Kidney epithelial cell (primary cell): Measurements from ENCODE around the gene RMND1. TPM values are rescaled to one million over a fixed set of nuclear protein-coding genes. Genes with fewer than 3 reads are reported as not detected.

ENCODE experiments used
- DNase-seq: peaks from one replicate; pipeline ENCODE4 v3.0.0-alpha.2; 2010; ENCODE audit warnings: low read depth
- H3K27me3 ChIP-seq: 2 replicates; pipeline ENCODE4 v1.6.0; 2011; ENCODE audit warnings: low read length; ENCODE audit not compliant: control insufficient read depth, insufficient read depth
- H3K36me3 ChIP-seq: 2 replicates; pipeline ENCODE4 v1.5.1; 2011; ENCODE audit warnings: low read length; ENCODE audit not compliant: control insufficient read depth, insufficient read depth
- H3K4me3 ChIP-seq: 2 replicates; pipeline ENCODE4 v1.5.1; 2011; ENCODE audit warnings: low read depth, mild to moderate bottlenecking, control low read depth, low read length
- total RNA-seq: library from RNA; depleted of rRNA; stranded (reverse); fragments of >200 nt; gene quantifications from 2 replicates; pipeline ENCODE4 v1.2.3, GENCODE V29; 2015
- TF ChIP-seq, protein P1 (sequence below): IDR thresholded peaks from 2 replicates; pipeline ENCODE4 v1.5.1; 2011; ENCODE audit warnings: mild to moderate bottlenecking, moderate library complexity, low read length, control low read depth, inconsistent platforms; ENCODE audit not compliant: insufficient read depth, poor library complexity, severe bottlenecking

The RMND1 gene
- total RNA-seq, 1 donor from 2014 or later = 59.8 TPM

DNA sequence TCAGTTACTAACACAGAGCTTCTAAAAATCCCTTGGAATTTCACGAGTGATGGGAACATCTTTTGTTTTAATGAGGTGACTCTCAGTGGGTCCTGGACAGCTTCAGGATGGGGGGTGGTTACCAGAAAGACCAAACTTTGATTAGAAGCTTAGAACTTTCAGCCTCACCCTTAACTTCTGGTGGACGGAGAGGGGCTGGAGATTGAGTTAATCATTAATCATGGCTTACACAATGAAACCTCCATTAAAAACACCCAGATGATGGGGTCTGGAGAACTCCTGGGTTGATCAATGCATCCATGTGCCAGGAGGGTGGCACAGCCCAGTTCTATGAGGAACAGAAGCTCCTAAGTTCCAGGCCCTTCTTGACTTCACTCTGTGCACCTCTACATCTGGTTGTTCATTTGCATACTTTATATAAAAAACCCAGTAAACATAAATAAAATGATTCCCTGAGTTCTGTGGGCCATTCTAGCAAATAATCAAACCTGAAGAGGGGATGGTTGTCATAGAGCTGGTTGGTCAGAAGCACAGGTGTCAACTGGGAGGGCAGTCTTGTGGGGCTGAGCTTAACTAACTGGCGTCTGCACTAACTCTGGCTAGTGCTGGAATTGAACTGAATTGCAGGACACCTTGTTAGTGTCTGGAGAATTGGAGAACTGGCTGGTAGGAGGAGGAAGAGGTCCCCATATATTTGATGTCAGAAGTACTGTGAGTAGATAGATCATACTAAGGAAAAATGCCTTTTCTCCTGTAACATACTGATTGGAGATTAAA, 10.3 kb downstream of the RMND1 start:
- no peak for DNase-seq
- no peaks in the 10 kb centered on the region for H3K36me3 ChIP-seq
- H3K27me3 ChIP-seq = no peaks in the 10 kb centered on the region
- no peak overlapping the region for H3K4me3 ChIP-seq
- TF ChIP-seq, protein P1, sequence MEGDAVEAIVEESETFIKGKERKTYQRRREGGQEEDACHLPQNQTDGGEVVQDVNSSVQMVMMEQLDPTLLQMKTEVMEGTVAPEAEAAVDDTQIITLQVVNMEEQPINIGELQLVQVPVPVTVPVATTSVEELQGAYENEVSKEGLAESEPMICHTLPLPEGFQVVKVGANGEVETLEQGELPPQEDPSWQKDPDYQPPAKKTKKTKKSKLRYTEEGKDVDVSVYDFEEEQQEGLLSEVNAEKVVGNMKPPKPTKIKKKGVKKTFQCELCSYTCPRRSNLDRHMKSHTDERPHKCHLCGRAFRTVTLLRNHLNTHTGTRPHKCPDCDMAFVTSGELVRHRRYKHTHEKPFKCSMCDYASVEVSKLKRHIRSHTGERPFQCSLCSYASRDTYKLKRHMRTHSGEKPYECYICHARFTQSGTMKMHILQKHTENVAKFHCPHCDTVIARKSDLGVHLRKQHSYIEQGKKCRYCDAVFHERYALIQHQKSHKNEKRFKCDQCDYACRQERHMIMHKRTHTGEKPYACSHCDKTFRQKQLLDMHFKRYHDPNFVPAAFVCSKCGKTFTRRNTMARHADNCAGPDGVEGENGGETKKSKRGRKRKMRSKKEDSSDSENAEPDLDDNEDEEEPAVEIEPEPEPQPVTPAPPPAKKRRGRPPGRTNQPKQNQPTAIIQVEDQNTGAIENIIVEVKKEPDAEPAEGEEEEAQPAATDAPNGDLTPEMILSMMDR = no peak

DNA sequence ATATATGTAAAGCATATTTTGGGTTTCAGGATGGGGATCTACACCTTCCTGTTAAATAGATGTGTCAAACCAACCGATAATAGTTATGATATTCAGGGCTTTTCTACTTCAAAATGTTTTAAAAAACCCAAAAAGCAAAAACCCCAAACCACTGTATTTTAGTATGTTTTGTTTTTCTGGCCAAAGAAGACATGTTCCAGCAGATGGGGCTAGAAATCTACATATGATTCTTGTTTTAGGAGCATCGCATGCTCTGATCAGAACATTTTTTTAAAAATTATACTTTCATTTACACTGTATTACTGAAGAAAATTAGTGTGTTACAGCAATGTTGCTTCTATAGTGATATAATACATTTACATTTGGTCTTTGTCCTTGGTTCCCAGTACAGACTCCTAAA, 11.0 kb downstream of the RMND1 start:
- Histone ChIP-seq H3K27me3 (no peaks in the 10 kb centered on the region), H3K36me3 (no peaks in the 10 kb centered on the region), H3K4me3 (no peak overlapping the region)
- DNase-seq = no peak
- TF ChIP-seq, protein P1 = peak; percentile 31

- TF ChIP-seq, protein P1 = no peak
- H3K4me3 ChIP-seq = no peak overlapping the region
- no peaks in the 10 kb centered on the region for H3K27me3 ChIP-seq
- H3K36me3 ChIP-seq = no peaks in the 10 kb centered on the region
- DNase-seq = no peak
Measured at GRCh38 chr6:151440498-151440897, 11.4 kb downstream of the RMND1 start.

GRCh38 chr6:151437401-151437800, 14.5 kb downstream of the RMND1 start:
- Histone ChIP-seq H3K4me3 (no peak overlapping the region), H3K36me3 (no peaks in the 10 kb centered on the region), H3K27me3 (no peaks in the 10 kb centered on the region)
- TF ChIP-seq, protein P1 = no peak
- DNase-seq = no peak

DNA sequence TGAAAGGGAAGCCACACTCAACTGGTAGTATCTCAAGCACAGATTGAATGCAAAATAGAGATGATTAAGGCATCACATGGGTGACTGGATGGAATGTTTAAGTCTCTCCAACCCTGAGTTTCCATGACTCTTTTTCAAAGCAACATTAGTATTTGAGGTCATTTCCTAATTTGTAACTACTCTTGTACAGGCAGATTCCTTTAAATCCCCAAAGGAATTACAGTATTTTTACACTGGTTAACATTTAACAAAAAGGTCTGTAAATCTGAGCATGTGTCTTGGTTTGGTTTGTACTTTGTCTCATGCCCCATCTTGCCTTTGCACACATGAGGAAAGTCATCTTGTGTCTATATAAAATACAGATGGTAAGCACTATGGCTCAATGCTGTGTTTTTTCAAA, 15.1 kb downstream of the RMND1 start:
- TF ChIP-seq, protein P1 = no peak
- H3K27me3 ChIP-seq = no peaks in the 10 kb centered on the region
- H3K36me3 ChIP-seq = no peaks in the 10 kb centered on the region
- no peak overlapping the region for H3K4me3 ChIP-seq
- peak; percentile 89 for DNase-seq

DNA sequence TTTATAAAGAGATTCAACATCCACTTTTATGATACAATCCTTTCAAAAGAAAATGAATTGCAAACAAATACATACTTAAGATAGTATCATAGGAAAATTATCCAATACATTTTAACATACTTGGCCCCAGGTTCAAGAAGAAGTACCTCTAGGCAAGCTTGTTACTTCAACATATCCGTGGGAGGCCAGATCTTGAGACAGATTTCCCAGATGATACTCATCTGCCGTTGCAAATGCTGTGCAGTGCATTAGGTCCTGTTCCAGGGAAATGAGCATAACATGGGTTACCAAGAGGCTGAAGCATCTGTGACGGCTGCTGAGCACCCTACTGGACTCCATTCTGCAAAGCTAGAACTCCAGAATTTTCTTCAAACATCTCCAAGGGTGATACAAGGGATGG, 15.6 kb downstream of the RMND1 start:
- TF ChIP-seq, protein P1 = no peak
- peak overlapping the region; percentile 15 for H3K4me3 ChIP-seq
- H3K36me3 ChIP-seq = no peaks in the 10 kb centered on the region
- H3K27me3 ChIP-seq = no peaks in the 10 kb centered on the region
- DNase-seq = no peak
